Measurements from ENCODE around the gene TFAP2B.

DNA sequence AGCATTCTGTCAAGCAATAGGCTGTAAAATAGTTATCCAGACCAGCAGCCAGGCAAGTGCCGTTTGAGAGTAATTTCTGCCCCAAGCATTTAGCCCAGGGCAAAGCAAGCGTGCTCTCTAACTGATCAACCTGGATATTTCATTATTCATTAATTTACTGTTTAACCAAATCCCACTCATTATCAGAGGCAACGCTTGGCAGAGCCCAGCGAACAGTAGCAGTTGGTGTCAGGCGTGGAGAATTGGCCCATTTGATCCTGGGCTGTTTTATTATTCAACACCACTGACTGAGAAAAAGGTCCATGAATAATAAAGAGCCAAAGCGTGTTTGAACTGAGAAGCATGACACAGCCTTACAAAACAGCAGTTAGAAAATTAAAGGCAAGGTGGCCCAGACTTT, 35.3 kb downstream of the TFAP2B start:
- no peak for TF ChIP-seq POLR2AphosphoS5 (IDR thresholded peaks at IDR 0.05; ENCODE audit: low read depth, low read length)
- no peak for TF ChIP-seq POLR2A (IDR thresholded peaks at IDR 0.05; ENCODE audit: low read depth, low read length)

Data from GM12892 (cell line).